Left lobe of liver (tissue), 2 donors: Measurements from ENCODE around the gene INTS4. TPM values are rescaled to one million over a fixed set of nuclear protein-coding genes. Genes with fewer than 3 reads are reported as not detected.
"Not testable (repeated sequence)": the region's sequence is repeated elsewhere in the genome, so short reads cannot be mapped to it uniquely, and the experiment has no call there.

Experiments used
- ATAC-seq: fragments of 200-7000 bp; cut with Tn5 transposase; one replicate; pipeline ENCODE4 v1.9.1; 2020; ENCODE audit warnings: mild to moderate bottlenecking, moderate library complexity
- DNase-seq: peaks from one replicate; pipeline ENCODE4 v3.0.0-alpha.2; 2020; ENCODE audit warnings: low spot score
- total RNA-seq: library from RNA; stranded (reverse); gene quantifications from one replicate; pipeline ENCODE4 v1.2.1, GENCODE V29; 2021
- donor health status: DM: no; HTN: no; CAD: no; lungs with moderate emphysema.
- donor health status: DM: no; HTN: yes; CAD: no.

The INTS4 gene
- total RNA-seq, 1 donor from 2014 or later = 10.1 TPM

- ATAC-seq = no peak
- DNase-seq = no peak
These were observed 30.9 kb upstream of the INTS4 start for GRCh38 chr11:78025378-78025777.

GRCh38 chr11:78023426-78023825 lies 29.0 kb upstream of the INTS4 start:
- DNase-seq (no peak), ATAC-seq (peak; percentile 6)

DNA sequence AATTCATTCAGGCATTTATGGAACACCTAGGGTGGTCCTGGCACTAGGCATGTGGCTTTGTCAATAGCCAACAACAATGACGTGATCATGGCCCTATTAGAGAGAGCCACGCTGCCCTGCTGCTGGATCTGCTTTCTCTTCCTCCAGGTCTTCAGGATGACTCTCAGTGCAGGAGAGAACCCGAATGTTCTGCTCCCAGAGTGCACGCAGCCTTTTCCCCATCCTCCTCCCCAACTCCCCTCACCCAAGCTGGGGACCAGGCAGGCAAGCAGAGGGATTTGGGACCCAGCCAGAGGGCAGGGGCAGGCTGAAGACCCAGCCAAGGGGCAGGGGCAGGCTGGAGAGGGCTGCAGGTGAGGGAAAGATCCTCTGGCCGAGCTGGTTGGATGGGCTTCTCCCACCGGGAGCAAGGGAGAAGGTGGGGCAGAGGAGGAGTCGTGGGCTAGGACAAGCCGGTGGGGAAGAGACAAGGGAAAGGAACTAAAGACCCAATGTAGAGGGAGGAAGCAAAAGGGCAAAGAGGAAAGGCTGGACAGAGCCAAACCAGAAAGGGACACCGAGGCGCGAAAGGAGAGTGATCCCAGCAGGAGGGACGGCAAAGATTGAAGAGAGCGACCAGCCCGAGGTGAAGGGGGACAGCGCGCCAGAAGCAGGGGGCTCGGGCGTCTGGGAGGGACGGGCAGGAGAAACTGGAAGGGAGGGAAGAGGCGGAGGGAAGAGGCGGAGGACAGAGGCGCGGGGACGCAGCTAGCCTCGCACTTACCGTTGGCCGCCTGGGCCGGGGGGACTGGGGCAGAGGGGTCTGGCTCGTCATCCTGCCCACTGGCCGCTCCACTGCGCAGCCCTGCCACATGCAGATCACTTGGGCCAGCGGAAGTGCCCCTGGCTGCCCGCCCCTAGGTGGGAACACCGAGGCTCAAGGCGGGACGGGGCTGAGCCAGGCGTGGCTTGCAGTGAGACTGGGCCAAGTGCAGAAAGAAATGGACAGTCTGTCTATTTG lies 28.2 kb upstream of the INTS4 start, which contains the start of gene KCTD14:
Gene KCTD14, minus strand, starts transcription at position 880 of the 1,000 bp plus-strand sequence. Its CDS starts 27 bp downstream, at position 853.
- peak; percentile 95 for ATAC-seq
- peak; percentile 74 for DNase-seq

DNA sequence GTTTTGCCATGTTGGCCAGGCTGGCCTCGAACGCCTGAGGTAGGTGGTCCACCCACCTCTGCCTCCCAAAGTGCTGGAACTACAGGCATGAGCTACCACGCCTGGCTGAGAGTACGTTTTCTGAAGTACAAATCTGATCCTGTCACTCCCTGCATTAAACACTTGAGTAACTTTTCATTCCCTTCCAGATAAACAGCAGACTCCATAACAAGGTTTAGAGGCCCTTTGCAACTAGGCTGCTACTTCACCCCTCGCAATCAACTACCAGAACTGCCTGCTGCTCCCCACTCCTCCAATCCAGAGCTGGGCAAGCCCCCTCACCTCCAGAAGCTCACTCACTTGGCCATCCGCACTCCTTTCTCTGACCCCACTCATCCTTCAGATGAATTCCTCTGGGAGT lies 27.1 kb upstream of the INTS4 start:
- DNase-seq (no peak), ATAC-seq (no peak)

DNA sequence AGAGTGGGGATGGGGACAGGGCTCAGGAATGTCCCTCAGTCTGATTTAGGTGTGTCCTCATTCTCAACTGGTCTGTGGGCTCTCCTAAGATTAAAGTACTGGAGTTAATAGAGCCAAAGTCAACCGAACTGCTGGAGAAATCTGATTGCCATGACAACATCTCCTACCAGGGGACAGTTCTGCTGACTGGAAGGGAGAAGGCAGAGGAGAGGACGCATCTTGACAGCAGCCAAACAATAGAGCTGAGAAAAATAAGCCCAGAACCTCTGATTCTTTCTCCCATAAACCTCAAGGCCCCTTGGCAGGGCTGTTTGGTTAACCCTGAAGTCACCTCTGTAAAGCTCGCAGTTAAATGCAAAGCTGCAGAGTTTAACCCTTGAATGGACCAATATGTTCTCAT lies 25.8 kb upstream of the INTS4 start:
- DNase-seq (no peak), ATAC-seq (no peak)

DNA sequence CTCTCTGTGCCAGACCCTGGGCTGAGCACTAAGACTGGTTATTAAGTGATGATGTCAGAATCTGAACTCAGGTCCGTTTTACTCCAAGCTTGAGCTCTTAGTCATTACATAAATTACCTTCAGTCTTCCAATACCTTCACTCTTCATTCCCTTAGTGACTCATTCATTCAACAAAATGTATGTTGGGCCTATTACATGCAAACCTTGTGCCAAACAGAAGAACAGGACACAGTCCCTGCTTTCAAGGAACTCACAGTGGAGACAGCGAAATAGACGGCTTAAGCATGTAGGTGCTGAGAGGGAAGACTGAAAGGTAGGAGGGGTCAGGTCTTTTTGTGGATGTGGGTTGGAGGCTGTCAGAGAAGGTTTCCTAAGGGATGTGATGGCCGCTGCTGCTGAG lies 25.3 kb upstream of the INTS4 start:
- ATAC-seq = no peak
- DNase-seq = no peak

GRCh38 chr11:78015878-78016277 lies 21.4 kb upstream of the INTS4 start:
- ATAC-seq = no peak
- DNase-seq = no peak

- not testable (repeated sequence) for DNase-seq, ATAC-seq
These were observed 20.6 kb upstream of the INTS4 start for GRCh38 chr11:78014937-78015520.

- ATAC-seq (no peak), DNase-seq (no peak)
These were observed 16.8 kb upstream of the INTS4 start for GRCh38 chr11:78011301-78011700.

- no peak for DNase-seq
- peak; percentile 62 for ATAC-seq
These were observed 16.3 kb upstream of the INTS4 start for GRCh38 chr11:78010755-78011154.

DNA sequence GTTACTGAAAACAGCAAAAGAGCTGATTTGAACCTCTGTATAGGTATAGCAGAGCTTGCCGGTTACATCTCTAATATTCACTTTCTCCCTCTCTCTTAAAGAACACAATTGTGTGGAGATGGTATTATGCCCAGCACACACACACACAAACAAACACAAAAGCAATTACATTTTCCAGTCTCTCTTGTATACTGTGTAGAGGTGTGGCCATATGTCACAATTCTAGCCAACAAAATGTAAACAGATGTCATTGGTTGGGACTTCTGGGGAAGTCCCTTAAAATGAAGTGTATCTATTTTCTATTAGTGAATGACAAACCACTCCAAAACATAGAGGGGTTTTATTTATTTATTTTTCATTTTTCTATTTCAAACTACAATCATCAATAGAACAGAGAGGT lies 15.8 kb upstream of the INTS4 start:
- ATAC-seq = no peak

GRCh38 chr11:78009062-78009461 lies 14.6 kb upstream of the INTS4 start:
- ATAC-seq = no peak
- DNase-seq = no peak

More for the DNA sequence above, 15.8 kb upstream of the INTS4 start:
- no peak for DNase-seq

GRCh38 chr11:78000193-78000592 lies 5.7 kb upstream of the INTS4 start:
- DNase-seq (no peak), ATAC-seq (peak; percentile 94)

- no peak for DNase-seq
- ATAC-seq = no peak
These were observed 5.1 kb upstream of the INTS4 start for GRCh38 chr11:77999446-78000030.

DNA sequence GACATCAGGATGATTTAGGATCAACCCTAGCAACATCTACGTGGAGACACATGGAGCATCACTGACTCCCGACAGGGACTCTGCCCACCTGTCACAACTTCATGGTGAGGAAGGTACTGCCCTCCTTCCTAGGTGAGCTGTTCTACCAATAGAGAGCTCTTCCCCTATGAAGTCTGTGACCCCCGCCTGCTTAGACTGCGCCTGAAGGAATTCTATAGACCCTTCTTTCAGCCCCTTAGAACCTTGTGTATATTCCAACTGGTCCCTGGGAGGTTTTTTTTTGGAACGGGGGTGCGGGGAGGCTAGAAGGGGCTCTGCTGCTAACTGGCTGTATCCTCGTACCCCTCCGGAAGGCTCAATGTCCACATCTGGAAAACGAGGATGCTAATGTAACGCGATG lies 566 bp downstream of the INTS4 start:
- ATAC-seq (no peak), DNase-seq (no peak)

DNA sequence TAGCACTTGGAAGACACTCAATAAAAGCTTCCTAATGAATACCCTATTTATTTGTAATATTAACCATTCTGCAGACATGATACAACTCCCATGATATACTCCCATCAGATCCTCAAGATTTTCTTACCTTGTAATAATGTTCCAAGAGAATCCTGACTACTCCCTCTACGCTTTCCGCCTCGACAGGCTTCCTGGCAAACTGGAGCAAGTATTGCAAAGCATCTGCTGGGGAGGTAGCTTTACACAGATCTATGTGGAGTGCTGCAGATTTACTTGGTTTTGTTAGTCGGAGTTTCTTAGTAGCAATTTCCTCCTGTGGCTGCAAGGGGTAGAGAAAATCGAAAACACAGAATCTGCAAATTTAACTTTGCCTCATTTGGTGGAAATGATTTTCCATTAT lies 3.5 kb downstream of the INTS4 start:
- no peak for ATAC-seq

DNA sequence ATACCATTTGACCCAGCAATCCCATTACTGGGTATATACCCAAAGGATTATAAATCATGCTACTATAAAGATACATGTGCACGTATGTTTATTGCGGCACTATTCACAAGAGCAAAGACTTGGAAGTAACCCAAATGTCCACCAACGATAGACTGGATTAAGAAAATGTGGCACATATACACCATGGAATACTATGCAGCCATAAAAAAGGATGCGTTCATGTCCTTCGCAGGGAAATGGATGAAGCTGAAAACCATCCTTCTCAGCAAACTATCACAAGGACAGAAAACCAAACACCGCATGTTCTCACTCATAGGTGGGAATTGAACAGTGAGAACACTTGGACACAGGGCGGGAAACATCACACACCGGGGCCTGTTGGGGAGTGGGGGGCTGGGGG lies 8.0 kb downstream of the INTS4 start:
- not testable (repeated sequence) for DNase-seq, ATAC-seq

More for the DNA sequence above, 3.5 kb downstream of the INTS4 start:
- no peak for DNase-seq

DNA sequence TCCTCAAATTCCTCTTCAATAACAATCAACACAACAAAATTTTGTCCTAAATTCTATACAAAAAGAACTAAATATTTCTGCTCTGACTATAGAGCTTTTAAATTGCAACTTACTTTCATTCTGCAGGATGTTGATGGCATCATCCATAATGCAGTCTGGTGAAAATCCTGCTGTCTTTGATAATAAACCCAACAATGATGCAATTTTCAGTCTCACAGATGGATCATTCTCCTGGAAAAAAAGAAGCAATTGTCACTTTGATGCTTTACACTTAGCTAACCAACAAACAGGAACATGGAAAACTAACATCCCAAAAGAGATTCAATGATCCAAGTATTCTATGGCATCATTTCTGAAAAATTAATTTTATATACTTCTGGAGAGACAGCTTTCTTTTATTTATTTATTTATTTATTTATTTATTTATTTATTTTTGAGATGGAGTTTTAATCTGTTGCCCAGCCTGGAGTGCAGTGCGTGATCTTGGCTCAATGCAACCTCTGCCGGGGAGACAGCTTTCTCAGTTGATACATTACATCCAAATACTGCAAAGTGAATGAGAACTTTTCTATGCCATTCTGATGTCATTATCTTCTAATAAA lies 13.0 kb downstream of the INTS4 start:
- ATAC-seq = no peak
- DNase-seq = no peak

DNA sequence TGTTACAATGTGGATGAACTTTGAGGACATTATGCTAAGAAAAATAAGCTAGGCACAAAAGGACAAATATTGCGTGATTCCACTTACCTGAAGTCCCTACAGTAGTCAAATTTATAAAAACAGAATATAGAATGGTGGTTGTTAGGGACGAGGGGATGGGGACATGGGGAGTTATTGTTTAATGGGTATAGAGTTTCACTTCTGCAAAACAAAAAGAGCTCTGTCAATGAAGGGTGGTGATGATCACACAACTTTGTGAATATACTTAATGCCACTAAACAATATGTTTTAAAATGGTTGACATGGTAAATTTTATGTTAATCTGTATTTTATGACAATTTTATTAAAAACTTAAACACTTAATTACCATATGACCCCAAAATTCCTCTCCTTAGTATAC lies 26.1 kb downstream of the INTS4 start:
- ATAC-seq = no peak
- no peak for DNase-seq

- DNase-seq (no peak), ATAC-seq (no peak)
These were observed 26.7 kb downstream of the INTS4 start for GRCh38 chr11:77967753-77968152.

GRCh38 chr11:77967121-77967520 lies 27.3 kb downstream of the INTS4 start:
- ATAC-seq (no peak), DNase-seq (no peak)
